HG03039 (cell line): Measurements from ENCODE around the gene SCN9A.

Experiments
- ATAC-seq: cut with Tn5 transposase; IDR thresholded peaks from one replicate; pipeline ENCODE4 v1.9.1; 2021; ENCODE audit warnings: mild to moderate bottlenecking, moderate library complexity; ENCODE audit not compliant: unreplicated experiment

Gene SCN9A

DNA sequence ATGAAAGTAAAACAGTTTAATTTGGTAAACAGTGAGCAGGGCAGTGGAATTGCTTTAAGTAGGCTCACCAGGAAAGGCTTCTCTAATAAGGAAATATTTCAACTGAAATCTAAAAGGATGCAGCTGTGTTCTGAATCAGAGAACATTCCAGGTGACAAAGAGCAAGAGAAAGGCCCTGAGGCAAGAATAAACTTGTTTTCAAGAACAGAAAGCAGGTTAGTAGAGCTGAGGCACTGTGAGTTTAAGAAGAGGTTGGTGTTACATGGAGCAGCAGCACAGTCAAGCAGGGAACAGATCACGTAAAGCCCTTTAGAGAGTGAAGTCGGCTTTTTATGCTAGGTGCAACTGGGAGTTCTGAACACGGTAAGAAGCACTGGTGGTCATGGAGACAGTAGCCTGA is 191.0 kb downstream of the SCN9A start:
- ATAC-seq: no peak

- ATAC-seq: no peak
These were observed 194.0 kb downstream of the SCN9A start for GRCh38 chr2:166181813-166182154.

DNA sequence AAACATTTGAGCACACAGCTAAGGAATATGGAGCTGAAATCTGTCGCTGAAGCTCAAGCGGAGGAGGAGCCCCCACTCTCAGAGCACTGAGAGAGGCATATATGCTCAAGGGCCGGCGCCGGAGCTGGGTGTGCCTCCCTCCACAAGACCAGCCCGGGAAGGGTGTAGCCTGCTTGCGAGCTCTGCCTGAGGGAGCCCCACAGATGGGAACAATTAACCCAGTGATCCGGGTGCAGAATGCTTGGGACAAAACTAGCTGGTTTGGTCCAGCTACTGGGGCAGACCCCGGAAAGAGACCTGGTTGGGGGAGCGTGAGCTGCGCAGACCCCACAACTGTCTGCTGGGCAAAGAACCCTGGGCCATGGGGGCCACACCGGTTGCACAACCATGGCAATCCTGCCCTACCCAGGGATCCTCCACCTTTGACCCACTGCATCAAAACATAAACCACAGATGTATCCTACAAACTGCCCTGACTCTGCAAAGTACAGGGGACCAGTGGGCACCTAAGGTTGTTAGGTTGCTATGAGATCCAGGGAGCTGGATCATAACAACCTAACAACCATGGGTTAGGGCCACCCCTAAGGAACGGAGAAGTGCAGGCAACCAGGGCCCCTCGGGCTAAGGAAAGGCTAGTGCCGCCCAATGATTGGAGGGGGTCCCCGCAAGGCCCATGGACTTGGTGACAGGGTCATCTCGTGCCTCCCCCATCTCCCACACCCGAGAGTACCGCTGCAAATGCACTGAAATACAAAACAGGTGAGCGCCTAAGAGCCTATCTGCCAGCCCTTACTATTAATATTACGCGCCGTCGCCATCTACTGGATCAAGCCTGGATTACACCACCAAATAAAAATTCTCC is 194.6 kb downstream of the SCN9A start:
- peak; percentile 94 for ATAC-seq

DNA sequence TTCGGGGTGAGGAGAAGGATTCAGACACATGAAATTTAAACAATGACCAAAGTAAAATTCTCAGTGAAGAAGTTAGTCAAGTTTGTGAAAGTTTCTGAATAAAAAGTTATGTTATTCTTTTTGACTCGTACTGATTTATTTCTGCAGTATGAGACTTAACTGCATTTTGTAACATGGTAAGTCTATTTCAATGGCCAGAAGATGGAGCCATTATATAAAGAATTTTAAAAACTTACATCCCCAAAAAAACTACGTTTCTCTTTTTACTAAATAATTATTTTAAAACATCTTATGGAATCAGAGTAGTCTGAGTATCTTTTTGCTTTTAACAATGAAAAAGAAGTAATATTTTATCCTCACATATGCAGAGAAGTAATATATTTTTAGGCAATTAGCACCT is 196.5 kb downstream of the SCN9A start:
- no peak for ATAC-seq

DNA sequence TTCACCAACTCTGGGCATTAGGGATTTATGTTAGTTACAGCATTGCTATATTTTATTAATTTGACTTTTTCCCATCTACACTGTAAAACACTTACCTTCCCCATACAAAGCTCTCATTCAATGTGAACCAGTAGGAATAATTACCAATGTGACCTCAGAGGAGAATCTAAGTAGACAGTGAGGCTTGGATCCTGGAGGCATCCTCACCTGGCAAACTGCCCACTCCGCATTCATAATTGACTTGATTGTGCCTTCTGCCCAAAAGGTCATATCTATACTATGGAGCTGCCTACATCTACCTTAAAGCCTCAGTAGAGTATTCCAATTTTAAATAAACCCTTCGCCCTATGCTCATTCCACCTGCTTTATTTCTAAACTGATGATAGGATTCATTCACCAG is 202.5 kb downstream of the SCN9A start:
- ATAC-seq: no peak

DNA sequence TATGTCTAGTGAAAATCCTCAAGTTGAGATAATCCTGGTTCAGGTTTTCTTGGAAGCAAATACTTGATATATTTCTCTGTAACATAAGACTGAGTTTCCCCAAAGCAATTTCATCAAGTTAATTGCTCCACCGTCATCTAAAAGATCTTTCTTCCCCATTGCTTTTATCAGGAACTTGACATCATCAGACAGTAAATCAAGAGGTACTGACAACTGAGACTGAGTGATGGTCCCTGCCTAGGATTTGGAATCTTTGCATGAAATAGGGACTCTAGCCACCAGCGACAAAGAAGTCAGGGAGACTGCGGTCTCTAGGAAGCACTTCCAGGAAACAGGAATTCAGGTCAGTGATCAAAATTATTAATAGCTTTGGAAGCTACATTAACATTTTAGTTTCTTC is 204.5 kb downstream of the SCN9A start:
- no peak for ATAC-seq

- peak; percentile 88 for ATAC-seq
These were observed 205.4 kb downstream of the SCN9A start for GRCh38 chr2:166170356-166170755.

DNA sequence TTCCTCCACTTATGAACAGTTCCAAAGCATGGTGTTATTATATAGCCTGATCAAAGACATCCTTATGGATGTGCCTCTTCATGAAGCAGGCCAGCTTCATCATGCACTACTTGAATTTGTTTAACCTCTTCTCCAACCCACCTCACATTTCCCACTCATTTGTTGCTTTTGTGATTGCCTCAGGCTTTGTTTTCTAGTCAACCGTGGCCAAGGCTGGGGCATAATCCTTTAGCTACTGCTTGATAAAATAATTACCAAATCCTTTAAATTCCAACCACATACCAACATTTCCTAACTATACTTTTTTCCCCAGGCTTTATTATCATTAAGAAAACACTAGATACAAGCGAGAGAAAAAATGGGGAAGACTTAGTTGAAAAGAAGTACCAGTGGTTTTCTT is 208.3 kb downstream of the SCN9A start:
- no peak for ATAC-seq

GRCh38 chr2:166163775-166164174 is 212.0 kb downstream of the SCN9A start:
- no peak for ATAC-seq

- no peak for ATAC-seq
These were observed 217.2 kb downstream of the SCN9A start for GRCh38 chr2:166158546-166158945.

DNA sequence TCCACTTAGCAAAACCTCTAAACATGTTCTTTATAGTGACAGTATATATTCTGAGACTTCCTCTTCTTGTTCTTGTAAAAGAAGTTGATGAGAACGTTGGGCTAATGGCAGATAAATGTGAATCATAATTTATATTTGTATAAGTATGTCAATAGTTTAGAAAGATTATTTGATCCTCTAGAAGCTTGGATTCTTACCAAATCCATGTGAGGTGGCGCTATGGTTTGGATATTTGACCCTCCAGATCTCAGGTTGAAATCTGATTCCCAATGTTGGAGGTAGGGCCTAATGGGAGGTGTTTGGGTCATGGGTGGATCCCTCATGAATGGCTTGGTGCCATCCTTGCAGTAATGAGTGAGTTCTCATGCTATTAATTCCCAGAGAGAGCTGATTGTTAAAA is 218.2 kb downstream of the SCN9A start:
- no peak for ATAC-seq

- no peak for ATAC-seq
These were observed 218.7 kb downstream of the SCN9A start for GRCh38 chr2:166156985-166157490.

GRCh38 chr2:166155589-166155988 is 220.2 kb downstream of the SCN9A start:
- ATAC-seq: no peak

DNA sequence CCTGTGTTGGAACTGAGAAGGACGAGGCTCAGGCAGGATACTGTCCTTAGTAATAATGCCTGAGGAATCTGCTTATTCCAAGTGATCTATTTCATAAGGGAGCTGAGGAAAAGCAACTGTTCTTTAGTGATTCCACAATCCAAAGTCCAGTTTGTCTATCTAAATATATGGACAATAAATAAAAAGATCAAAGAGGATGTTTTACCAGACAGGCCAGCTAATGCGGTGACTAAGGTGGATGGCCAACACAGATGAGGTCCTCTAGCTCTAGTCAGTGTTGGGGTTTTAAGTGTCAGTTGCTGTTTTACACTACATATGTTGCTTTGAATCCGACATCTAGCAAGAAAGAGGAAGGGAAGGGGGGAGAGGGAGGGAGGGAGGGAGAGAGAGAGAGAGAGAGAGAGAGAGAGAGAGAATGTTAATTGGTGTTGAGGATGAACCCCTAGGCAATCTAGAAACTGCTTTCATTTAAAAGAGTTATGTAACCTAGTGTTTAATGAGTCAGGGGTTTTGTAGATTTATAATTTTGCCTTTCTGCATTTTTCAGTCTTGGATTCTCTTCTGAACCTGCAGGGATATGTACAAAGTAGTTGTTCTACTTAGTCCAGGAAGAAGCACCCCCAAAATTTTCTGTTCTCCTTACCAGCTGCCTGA is 220.9 kb downstream of the SCN9A start:
- no peak for ATAC-seq

GRCh38 chr2:166152064-166152463 is 223.7 kb downstream of the SCN9A start:
- ATAC-seq: no peak

DNA sequence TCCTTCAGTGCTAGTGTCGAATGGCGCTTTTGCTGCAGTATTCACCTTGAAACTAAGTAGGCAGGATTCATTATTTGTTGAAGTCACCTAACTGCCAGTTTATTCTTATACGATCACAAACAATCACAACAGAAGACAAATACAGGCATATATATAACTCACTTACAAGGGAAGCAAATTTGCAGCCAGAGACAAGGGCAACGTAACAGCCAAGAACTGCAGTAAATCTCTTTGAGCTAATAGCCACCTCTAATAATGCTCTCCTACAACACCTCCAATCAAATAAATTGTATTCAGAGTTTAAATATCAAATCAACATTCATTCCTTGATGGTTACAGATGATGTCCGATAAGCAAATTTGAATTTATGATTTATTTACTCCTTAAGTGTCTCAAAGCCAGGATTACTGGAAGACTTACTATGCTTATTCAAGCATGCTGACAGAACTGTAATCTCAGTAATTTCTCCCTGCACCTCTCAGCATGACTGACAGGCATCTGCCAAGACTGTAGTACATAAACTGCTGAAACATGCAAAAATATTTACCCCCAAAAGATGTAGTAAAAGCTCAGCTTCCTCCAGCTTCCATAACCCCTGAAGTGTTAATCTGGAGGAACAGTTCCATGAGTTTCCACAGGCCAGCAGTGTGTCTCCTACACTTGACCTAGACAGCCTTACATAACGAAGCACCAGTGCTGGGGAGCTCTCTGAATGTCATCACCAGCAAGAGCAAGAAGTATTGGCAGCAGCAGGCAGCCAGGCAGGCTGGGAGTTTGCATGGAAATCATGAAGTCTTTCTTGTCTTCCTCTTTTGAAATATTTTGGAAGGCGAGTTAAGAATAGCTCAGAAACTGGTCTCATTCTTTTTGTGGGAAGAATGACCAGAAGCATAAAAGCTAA is 227.0 kb downstream of the SCN9A start:
- ATAC-seq: no peak

GRCh38 chr2:166147883-166148282 is 227.9 kb downstream of the SCN9A start:
- ATAC-seq: no peak
